GM12874 (cell line): ENCODE measurements around the gene EBI3.

Source experiments
- TF ChIP-seq, protein P1 (sequence below): IDR thresholded peaks from 2 replicates; pipeline ENCODE4 v1.5.1; 2011; ENCODE audit warnings: low read depth, mild to moderate bottlenecking, control low read depth, low read length, moderate library complexity; ENCODE audit not compliant: insufficient read depth

Gene EBI3

GRCh38 chr19:4284974-4285373, 55.7 kb downstream of the EBI3 start:
- TF ChIP-seq, protein P1, sequence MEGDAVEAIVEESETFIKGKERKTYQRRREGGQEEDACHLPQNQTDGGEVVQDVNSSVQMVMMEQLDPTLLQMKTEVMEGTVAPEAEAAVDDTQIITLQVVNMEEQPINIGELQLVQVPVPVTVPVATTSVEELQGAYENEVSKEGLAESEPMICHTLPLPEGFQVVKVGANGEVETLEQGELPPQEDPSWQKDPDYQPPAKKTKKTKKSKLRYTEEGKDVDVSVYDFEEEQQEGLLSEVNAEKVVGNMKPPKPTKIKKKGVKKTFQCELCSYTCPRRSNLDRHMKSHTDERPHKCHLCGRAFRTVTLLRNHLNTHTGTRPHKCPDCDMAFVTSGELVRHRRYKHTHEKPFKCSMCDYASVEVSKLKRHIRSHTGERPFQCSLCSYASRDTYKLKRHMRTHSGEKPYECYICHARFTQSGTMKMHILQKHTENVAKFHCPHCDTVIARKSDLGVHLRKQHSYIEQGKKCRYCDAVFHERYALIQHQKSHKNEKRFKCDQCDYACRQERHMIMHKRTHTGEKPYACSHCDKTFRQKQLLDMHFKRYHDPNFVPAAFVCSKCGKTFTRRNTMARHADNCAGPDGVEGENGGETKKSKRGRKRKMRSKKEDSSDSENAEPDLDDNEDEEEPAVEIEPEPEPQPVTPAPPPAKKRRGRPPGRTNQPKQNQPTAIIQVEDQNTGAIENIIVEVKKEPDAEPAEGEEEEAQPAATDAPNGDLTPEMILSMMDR, result no peak
